Prostate gland (tissue), 2 donors: ENCODE data around the gene KCNG2. TPM values are rescaled to one million over a fixed set of nuclear protein-coding genes. Genes with fewer than 3 reads are reported as not detected.
"Not testable (repeated sequence)": the region's sequence is repeated elsewhere in the genome, so short reads cannot be mapped to it uniquely, and the experiment has no call there.

Experiments used
- DNase-seq: peaks from one replicate; pipeline ENCODE4 v3.0.0-alpha.2; 2019; ENCODE audit warnings: low spot score
- H3K27ac ChIP-seq, 2 donors: fragments of 200-600 bp; sonication (generic); 2 replicates each; pipeline ENCODE4 v1.5.1; 2017 to 2019
- H3K27me3 ChIP-seq: fragments of 200-600 bp; sonication (generic); replicated peaks from 2 replicates; pipeline ENCODE4 v1.5.1; 2019; ENCODE audit not compliant: insufficient read depth
- H3K36me3 ChIP-seq, 2 donors: fragments of 200-600 bp; sonication (generic); 1 replicate in 1 of 2; 2 replicates in 1 of 2; pipeline versions ENCODE4 v1.5.1 to v1.8.1; 2017 to 2019
- H3K4me1 ChIP-seq: fragments of 200-600 bp; sonication (generic); replicated peaks from 2 replicates; pipeline ENCODE4 v1.5.1; 2019
- H3K4me3 ChIP-seq, 2 donors: fragments of 200-600 bp; sonication (generic); 2 replicates each; pipeline ENCODE4 v1.5.1; 2017 to 2019
- H3K9me3 ChIP-seq: fragments of 200-600 bp; sonication (generic); 2 replicates; pipeline ENCODE4 v1.5.1; 2017
- POLR2A ChIP-seq: fragments of 450-650 bp; IDR thresholded peaks from one replicate; pipeline ENCODE4 v1.6.1; 2016; ENCODE audit warnings: antibody characterized with exemption, mild to moderate bottlenecking
- POLR2AphosphoS5 ChIP-seq: sonication (generic); formaldehyde crosslinking; IDR thresholded peaks from one replicate; pipeline ENCODE4 v1.6.1; 2017; ENCODE audit warnings: antibody characterized with exemption
- whole genome bisulfite sequencing: methylation state at CpG from one replicate; pipeline ENCODE4 v1.1.5; 2018; 5-methylcytosine and 5-hydroxymethylcytosine counted together
- intact Hi-C: fragments of 100-400 bp; cut with DNase I; formaldehyde crosslinking; loops from one replicate; pipeline ENCODE4 v1.14.2; 2022
- total RNA-seq, 2 donors: library from RNA; depleted of rRNA; stranded (reverse); fragments of >200 nt; gene quantifications; one replicate each; pipeline ENCODE4 v1.1.0, GENCODE V29; 2016
- TF ChIP-seq, protein P1 (sequence below), 4 experiments: fragments of 200-600 bp in 2 of 4; fragments of 450-650 bp in 2 of 4; sonication (generic) in 2 of 4; IDR thresholded peaks; 1 replicate in 3 of 4; 2 replicates in 1 of 4; pipeline ENCODE4 v1.5.1; 2016 to 2019; ENCODE audit warnings: antibody characterized with exemption in 4 of 4, mild to moderate bottlenecking in 2 of 4, moderate library complexity in 2 of 4

The KCNG2 gene
- total RNA-seq, 2 donors from 2014 or later = 3.7 TPM; not detected in 1

DNA sequence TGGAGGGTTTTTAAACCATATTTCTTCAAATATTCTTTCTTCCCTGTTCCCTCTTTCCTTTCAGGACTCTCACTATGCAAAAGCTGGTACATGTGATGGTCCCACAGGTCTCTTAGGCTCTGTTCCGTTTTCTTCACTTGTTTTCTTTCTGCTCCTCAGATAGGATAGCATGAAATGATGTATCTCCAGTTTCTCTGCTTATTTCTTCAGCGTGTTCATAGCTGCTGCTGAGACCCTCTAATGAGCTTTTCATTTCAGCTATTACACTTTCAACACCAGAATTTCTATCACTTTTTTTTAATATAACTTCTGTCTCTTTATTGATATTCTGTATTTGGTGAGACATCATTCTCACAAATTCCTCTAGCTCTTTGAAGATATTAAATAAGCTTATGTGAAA, 63.9 kb downstream of the KCNG2 start:
- H3K36me3 ChIP-seq = no peaks in the 10 kb centered on the region
- no peaks in the 10 kb centered on the region for H3K27me3 ChIP-seq
- TF ChIP-seq POLR2AphosphoS5 (no peak), POLR2A (no peak)
- TF ChIP-seq, protein P1, sequence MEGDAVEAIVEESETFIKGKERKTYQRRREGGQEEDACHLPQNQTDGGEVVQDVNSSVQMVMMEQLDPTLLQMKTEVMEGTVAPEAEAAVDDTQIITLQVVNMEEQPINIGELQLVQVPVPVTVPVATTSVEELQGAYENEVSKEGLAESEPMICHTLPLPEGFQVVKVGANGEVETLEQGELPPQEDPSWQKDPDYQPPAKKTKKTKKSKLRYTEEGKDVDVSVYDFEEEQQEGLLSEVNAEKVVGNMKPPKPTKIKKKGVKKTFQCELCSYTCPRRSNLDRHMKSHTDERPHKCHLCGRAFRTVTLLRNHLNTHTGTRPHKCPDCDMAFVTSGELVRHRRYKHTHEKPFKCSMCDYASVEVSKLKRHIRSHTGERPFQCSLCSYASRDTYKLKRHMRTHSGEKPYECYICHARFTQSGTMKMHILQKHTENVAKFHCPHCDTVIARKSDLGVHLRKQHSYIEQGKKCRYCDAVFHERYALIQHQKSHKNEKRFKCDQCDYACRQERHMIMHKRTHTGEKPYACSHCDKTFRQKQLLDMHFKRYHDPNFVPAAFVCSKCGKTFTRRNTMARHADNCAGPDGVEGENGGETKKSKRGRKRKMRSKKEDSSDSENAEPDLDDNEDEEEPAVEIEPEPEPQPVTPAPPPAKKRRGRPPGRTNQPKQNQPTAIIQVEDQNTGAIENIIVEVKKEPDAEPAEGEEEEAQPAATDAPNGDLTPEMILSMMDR (IDR thresholded peaks at IDR 0.05) = no peak
- WGBS = 89% methylated on average over 2 of the region's 2 CpGs
- intact Hi-C loops = no loop called here
- H3K9me3 ChIP-seq = no peaks in the 10 kb centered on the region
- H3K27ac ChIP-seq = no peak overlapping the region
- no peak for DNase-seq
- peaks cover under 1% of the 10 kb centered on the region for H3K4me1 ChIP-seq
- H3K4me3 ChIP-seq = no peak overlapping the region

DNA sequence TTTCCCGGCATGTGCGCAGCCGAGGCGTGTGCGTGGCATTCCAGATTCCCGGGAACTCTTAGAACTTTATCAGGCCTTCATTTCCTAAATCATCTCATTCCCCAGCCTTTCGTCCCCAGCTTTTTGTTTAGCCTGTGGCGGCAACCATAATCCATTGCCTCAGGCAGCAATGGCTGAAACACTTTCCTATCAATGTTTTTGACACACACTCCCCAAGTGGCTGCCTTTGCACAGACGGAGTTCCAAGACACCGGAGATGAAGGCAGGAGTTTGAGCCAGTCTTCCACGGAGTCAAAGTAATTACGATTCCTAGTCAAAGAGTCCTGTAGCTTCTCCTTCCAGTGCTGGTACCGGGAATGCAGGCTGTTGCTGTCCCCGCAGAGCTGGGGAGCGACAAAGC, 64.8 kb downstream of the KCNG2 start:
- Histone ChIP-seq H3K27ac (no peak overlapping the region), H3K9me3 (no peaks in the 10 kb centered on the region), H3K4me3 (no peak overlapping the region), H3K36me3 (no peaks in the 10 kb centered on the region), H3K27me3 (no peaks in the 10 kb centered on the region), H3K4me1 (no peaks in the 10 kb centered on the region)
- no peak for DNase-seq
- no peak for TF ChIP-seq POLR2AphosphoS5
- TF ChIP-seq POLR2A = no peak
- TF ChIP-seq, protein P1 (IDR thresholded peaks at IDR 0.05) = no peak
- intact Hi-C loops = no loop called here
- 95% methylated on average over 15 of the region's 15 CpGs for WGBS

DNA sequence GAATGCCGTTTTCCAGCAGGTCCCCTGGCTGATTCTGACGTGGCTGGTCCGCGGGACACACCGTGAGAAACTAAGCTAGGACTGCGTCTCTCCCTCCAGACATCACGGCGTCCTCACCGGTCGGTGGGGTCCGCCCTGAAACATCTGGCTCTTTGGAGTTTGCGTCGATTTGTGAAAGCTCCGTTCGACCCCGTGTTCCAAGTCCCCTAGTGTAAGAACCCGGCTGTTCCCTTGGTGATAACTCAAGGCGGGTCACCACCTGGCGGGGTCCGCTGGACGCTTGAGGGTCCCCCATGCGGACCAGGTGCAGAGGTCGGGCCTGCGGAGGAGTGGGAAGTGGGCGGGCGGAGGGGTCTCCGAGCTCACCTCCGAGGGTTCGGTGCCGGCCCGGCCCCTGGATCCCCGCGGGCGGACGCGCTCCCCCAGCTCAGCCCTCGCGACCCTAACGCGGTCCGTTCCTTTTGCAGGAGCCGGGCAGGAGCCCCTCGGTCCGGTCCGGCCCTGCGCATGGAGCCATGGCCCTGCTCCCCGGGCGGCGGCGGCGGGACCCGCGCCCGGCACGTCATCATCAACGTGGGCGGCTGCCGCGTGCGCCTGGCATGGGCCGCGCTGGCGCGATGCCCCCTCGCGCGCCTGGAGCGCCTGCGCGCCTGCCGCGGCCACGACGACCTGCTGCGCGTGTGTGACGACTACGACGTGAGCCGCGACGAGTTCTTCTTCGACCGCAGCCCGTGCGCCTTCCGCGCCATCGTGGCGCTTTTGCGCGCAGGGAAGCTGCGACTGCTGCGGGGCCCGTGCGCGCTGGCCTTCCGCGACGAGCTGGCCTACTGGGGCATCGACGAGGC, 65.6 kb downstream of the KCNG2 start:
- DNase-seq = no peak
- no peak overlapping the region for H3K27ac ChIP-seq

DNA sequence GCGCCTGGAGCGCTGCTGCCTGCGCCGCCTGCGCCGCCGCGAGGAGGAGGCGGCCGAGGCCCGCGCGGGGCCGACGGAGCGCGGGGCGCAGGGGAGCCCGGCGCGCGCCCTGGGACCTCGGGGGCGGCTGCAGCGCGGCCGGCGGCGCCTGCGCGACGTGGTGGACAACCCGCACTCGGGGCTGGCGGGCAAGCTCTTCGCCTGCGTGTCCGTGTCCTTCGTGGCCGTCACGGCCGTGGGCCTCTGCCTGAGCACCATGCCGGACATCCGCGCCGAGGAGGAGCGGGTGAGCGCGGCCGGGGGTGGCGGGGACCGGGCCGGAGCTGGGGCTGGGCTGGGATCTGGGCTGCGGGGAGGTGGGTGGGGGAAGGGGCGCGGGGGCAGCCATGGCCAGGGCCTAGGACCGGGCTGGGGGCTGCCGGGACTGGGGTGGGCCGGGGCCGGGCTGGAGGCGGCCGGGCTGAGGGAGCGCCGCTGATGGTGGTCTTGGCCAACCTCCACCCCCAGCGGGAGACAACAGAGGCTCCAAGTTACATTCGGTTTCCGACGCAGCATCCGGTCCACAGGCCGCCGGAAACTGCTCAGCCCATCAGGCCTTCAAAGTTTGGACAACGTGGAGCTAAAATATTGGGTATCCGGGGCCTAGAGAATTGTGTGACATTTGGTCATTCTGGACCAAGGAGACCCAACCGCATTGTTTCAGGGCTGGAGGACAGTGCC, 66.4 kb downstream of the KCNG2 start:
- intact Hi-C loops = no loop called here
- Histone ChIP-seq H3K27me3 (no peaks in the 10 kb centered on the region), H3K36me3 (no peaks in the 10 kb centered on the region), H3K4me3 (no peak overlapping the region), H3K4me1 (no peaks in the 10 kb centered on the region), H3K27ac (no peak overlapping the region), H3K9me3 (no peaks in the 10 kb centered on the region)
- no peak for DNase-seq
- no peak for TF ChIP-seq POLR2AphosphoS5
- TF ChIP-seq, protein P1 (IDR thresholded peaks at IDR 0.05) = no peak
- no peak for TF ChIP-seq POLR2A
- 80% methylated on average over 58 of the region's 74 CpGs for WGBS

More for the DNA sequence above, 65.6 kb downstream of the KCNG2 start:
- Histone ChIP-seq H3K9me3 (no peaks in the 10 kb centered on the region), H3K27me3 (no peaks in the 10 kb centered on the region), H3K4me1 (no peaks in the 10 kb centered on the region), H3K36me3 (no peaks in the 10 kb centered on the region), H3K4me3 (no peak overlapping the region)
- intact Hi-C loops = no loop called here
- WGBS = 81% methylated on average over 75 of the region's 102 CpGs
- no peak for TF ChIP-seq POLR2AphosphoS5
- TF ChIP-seq, protein P1 (IDR thresholded peaks at IDR 0.05) = no peak
- no peak for TF ChIP-seq POLR2A

DNA sequence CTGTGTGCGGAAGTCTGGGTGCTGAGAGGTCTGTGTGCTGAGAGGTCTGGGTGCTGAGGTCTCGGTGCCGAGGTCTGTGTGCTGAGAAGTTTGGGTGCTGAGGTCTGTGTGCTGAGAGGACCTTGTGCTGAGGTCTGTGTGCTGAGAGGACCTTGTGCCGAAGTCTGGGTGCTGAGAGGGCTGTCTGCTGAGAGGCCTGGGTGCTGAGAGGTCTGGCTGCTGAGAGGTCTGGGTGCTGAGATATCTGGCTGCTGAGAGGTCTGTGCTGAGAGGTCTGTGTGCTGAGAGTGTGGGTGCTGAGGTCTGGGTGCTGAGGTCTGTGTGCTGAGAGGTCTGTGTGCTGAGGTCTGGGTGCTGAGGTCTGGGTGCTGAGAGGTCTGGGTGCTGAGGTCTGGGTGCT, 67.2 kb downstream of the KCNG2 start:
- DNase-seq, H3K27me3 ChIP-seq, H3K27ac ChIP-seq, H3K4me3 ChIP-seq, intact Hi-C loops, H3K36me3 ChIP-seq, H3K9me3 ChIP-seq, H3K4me1 ChIP-seq: not testable (repeated sequence)
- WGBS = 93% methylated on average over 4 of the region's 4 CpGs

DNA sequence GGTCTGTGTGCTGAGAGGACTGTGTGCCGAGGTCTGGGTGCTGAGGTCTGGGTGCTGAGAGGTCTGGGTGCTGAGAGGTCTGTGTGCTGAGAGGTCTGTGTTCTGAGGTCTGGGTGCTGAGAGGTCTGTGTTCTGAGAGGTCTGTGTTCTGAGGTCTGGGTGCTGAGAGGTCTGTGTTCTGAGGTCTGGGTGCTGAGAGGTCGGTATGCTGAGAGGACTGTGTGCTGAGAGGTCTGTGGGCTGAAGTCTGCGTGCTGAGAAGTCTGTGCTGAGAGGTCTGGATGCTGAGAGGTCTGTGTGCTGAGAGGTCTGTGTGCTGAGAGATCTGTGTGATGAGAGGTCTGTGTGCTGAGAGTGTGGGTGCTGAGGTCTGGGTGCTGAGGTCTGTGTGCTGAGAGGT, 68.2 kb downstream of the KCNG2 start:
- WGBS = 68% methylated on average over 3 of the region's 3 CpGs

More for the DNA sequence above, 68.2 kb downstream of the KCNG2 start:
- intact Hi-C loops, DNase-seq, H3K27me3 ChIP-seq, H3K36me3 ChIP-seq, H3K27ac ChIP-seq, H3K9me3 ChIP-seq, H3K4me1 ChIP-seq, H3K4me3 ChIP-seq: not testable (repeated sequence)
